Central memory CD8-positive, alpha-beta T cell (primary cell): ENCODE measurements around the gene PPP2R2C.

Source experiments
- ATAC-seq: fragments of 150-1000 bp; cut with Tn5 transposase; replicated peaks from 2 replicates; pipeline ENCODE4 v1.10.0; 2022; ENCODE audit warnings: mild to moderate bottlenecking, moderate FRiP score, moderate number of reproducible peaks; ENCODE audit not compliant: poor library complexity, severe bottlenecking; ENCODE audit errors: extremely low read depth
- DNase-seq, 2 donors: peaks; one replicate each; pipeline ENCODE4 v3.0.0; 2021; ENCODE audit warnings: low spot score in 2 of 2
- H3K27ac Mint-ChIP-seq: one replicate; pipeline ENCODE4 v1.8.0; 2022; ENCODE audit warnings: low read depth, mild to moderate bottlenecking, moderate library complexity, mixed read lengths
- H3K27me3 Mint-ChIP-seq: one replicate; pipeline ENCODE4 v1.8.0; 2022; ENCODE audit warnings: mixed read lengths
- H3K36me3 Mint-ChIP-seq: one replicate; pipeline ENCODE4 v1.8.0; 2022; ENCODE audit warnings: mild to moderate bottlenecking, moderate library complexity, mixed read lengths; ENCODE audit not compliant: insufficient read depth
- H3K4me1 Mint-ChIP-seq: one replicate; pipeline ENCODE4 v1.8.0; 2022; ENCODE audit warnings: mixed read lengths
- H3K4me3 Mint-ChIP-seq: one replicate; pipeline ENCODE4 v1.8.0; 2022; ENCODE audit warnings: mild to moderate bottlenecking, moderate library complexity, mixed read lengths
- H3K9me3 Mint-ChIP-seq: one replicate; pipeline ENCODE4 v1.8.0; 2022; ENCODE audit warnings: mixed read lengths

PPP2R2C gene

DNA sequence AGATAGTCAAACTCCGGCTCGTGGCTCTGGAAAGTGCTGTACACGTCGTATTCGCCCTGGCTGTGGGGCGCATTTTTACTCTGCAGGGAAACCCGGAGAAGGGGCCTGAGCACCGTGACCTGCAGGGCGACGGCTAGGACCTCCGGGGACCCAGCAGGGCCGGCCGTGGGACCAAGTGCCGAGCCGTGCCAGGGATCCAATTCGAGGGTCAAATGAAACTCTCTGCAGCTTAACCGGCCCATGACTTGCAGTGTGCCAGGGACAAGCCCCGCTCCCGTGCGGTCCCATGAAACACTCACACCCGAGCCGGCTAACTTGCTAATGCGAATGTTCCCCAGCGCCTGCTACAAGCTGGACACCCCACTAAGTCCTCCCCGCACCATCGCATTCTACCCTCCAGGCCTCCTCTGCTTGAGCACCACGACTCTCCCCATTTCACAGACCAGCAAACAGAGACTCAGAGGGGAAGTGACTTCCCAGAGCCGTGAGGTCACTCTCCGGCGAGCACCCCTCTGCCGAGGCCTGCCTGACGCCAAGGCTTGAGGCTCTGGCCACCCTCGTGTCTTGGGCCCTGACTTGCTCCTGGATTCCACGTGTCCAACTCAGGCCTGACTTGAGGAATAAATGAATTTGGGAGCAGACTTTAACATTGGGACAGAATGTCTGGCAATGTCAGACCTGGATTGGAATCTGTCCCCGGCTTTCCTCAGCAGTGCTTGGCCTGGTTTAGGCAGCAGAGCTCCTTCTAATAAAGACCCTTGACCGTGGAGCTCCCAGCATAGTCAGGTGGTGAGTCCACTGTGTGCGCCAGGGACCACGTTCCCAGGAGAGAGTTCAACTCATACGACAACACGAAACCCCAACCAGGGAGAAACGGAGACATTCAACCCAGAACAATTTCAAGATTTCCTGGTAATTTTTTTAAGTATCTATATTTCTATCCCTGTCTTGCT lies 93.6 kb downstream of the PPP2R2C start:
- Mint-ChIP-seq H3K36me3 (no peaks in the 10 kb centered on the region), H3K4me1 (no peaks in the 10 kb centered on the region), H3K27ac (no peak overlapping the region), H3K4me3 (no peak overlapping the region), H3K9me3 (no peaks in the 10 kb centered on the region), H3K27me3 (peaks cover 56% of the 10 kb centered on the region)
- no peak for ATAC-seq
- no peak for DNase-seq

DNA sequence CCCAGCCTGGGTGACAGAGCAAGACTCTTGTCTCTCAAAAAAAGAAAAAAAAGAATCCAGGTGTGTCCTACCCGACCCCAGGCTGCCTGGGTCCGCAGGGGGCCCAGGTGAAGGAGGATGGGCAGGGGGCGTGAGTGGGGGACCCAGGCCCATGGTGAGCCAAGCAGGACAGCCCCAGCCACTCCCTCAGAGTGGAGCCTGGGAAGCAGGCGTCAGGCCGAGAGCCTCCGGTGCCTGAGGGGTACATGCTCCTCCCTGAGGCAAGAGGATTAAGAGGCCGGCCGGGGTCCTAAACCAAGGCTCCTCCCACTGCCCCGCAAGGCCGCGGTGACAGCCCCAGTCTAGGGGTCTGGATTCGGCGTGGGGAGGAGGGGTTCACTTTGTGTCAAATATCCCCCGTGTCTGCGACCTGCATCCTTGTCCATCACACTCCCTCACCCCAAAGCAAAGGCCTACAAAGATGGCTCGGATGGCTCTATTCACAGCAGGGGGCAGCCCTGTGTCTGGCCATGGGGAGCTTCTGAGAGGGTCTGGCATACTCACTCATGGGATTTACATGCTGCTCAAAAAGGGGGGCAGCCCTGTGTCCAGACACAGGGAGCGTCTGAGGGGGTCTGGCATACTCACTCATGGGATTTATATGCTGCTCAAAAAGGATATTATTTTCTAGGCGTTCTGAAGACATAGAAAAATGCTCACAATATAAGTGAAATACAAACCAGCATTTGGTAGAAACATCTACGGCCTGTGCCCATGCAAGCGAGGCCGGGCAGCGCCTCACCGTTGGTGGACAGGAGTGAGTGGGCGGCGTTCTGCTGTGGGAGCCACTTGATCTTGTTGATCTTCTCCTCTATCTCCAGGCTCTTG lies 94.6 kb downstream of the PPP2R2C start:
- peaks cover 47% of the 10 kb centered on the region for H3K27me3 Mint-ChIP-seq
- H3K4me3 Mint-ChIP-seq = no peak overlapping the region
- H3K9me3 Mint-ChIP-seq = no peaks in the 10 kb centered on the region
- no peaks in the 10 kb centered on the region for H3K4me1 Mint-ChIP-seq
- no peak for DNase-seq
- H3K36me3 Mint-ChIP-seq = no peaks in the 10 kb centered on the region
- H3K27ac Mint-ChIP-seq = no peak overlapping the region
- no peak for ATAC-seq

DNA sequence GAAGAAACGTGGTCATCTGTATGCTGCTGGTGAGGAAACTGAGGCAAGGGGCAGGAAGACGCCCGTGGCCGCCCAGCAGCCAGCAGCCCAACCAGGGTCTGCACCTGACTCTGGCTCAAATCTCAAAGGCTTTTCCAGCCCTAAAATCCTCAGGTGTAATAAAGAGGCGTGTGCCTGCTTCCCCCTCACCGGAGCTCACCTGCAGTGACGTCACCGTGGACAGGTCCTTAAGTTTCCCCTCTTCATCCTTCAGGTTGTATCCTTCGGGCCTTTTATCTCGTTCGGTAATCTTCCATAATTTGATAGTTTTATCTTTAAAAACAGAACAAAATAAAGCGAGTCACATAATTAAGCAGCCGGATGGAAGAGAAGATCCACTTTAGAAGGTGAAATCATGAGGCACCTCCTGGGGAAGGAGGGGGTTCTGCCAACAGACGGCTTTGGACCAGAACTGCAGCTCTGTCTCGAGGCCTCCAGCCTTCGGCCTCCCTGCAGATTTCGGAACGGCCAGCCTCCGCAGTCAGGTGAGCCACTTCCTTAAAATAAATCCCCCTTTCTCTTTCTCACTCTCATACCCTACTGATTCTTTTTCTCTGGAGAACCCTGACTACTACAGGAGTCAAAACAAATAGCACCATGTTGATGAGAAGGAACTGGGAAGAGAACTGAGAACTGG lies 96.7 kb downstream of the PPP2R2C start:
- Mint-ChIP-seq H3K4me1 (no peaks in the 10 kb centered on the region), H3K27ac (no peak overlapping the region), H3K9me3 (no peaks in the 10 kb centered on the region), H3K36me3 (no peaks in the 10 kb centered on the region), H3K27me3 (peaks cover 33% of the 10 kb centered on the region), H3K4me3 (no peak overlapping the region)
- no peak for ATAC-seq
- no peak for DNase-seq

DNA sequence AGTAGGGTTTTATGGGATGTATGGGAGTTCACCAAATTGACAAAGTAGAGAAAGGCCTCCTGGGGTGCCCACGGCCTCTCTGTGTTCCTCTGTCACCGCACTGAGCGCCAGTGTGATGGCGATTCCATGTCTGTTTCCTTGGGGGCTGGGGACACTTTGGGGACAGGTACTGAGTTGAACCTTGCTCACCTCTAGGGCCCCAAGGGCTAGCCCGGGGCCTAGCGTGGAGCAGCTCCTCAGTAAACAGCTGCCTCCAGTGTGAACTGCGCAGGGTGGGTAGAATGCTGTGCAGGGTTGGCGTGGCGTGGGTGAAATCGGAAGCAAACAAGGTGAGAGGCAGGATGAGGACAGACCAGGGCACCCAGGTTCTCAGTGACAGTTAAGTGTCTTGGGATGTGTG lies 97.8 kb downstream of the PPP2R2C start:
- no peaks in the 10 kb centered on the region for H3K36me3 Mint-ChIP-seq
- ATAC-seq (no peak), DNase-seq (no peak)
- H3K4me1 Mint-ChIP-seq = no peaks in the 10 kb centered on the region
- H3K27ac Mint-ChIP-seq = no peak overlapping the region
- H3K9me3 Mint-ChIP-seq = no peaks in the 10 kb centered on the region
- no peak overlapping the region for H3K4me3 Mint-ChIP-seq
- peaks cover 29% of the 10 kb centered on the region for H3K27me3 Mint-ChIP-seq

DNA sequence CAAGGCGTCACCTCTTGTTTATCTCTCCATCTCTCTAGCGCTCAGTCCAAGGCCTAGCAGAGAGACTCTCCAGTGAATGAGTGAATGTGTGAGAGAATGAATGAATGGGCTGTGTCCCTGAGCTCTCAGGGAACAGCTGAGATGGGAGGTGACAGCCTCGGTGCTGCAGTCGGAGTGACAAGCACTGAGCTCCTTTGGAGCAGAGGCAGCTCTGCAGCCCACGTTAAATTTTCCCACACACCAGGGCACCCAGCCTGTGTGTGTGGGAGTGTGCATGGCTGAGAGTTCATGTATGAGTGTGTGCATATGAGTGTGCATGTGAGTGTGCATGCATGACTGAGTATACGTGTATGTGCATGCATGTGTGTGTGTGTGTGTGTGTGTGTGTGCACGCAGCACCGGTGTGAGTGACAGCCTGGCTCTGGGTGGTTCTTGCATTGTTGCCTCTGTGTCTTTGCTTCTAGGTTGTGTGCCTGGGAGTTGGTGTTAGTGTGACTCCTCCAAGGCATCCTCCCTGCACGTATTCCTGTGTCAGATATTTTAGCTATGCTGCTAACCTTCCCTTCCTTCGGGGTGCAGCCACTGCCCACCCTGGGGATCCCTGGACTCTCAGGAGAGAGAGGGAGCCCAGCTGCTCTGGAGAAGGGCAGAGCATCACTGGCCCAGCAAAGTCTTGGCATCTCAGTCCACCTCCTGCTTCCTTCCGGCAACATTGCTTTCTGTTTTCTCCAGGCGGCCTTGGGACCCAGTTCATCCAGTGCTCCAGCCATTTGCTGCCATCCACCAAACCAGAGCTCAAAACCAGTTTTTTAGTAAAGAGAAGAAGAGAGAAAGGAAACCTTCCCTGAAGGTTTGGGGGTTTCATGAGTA lies 98.6 kb downstream of the PPP2R2C start:
- no peaks in the 10 kb centered on the region for H3K9me3 Mint-ChIP-seq
- no peaks in the 10 kb centered on the region for H3K4me1 Mint-ChIP-seq
- peaks cover 30% of the 10 kb centered on the region for H3K27me3 Mint-ChIP-seq
- no peak for DNase-seq
- H3K27ac Mint-ChIP-seq = no peak overlapping the region
- ATAC-seq = no peak
- no peaks in the 10 kb centered on the region for H3K36me3 Mint-ChIP-seq
- H3K4me3 Mint-ChIP-seq = no peak overlapping the region

DNA sequence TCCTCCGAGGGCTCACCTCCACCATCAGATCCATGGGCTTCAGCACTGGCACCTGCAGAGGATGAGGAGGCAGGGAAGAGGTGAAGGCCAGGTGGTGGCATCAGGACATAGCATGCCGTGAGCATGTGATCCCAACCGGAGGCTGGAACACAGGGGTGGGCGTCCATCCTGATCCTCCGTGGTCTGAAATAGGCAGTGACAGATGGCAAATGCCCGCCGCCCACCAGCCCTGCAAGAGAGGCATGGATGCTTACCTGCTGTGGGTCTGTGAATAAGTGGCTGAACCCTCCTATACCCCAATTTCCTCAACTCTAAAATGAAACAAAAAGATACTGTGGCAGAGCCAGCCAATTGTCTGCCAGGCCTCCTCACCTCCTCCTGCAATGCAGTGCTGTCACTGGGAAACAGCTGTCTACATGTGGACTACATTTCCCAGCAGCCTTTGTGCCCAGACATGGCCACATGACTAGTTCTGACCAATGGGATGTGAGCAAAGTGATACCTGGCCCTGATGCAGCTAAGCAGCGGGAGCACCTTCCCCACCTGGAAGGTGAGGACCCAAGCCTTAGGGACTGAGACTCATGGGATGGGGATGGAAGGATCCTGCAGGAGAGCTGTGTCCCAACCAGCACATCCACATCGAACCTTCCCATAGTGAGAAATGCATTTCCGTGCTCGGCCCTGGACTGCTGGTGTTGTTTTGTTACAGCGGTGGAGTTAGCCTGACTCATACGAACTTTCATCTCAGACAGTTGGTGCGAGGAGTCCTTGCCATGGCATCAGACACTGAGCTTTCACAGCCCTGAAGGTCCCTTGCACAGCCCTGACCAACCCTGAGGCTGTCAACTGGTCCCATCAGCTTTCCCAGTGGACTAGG lies 99.5 kb downstream of the PPP2R2C start:
- Mint-ChIP-seq H3K4me1 (no peaks in the 10 kb centered on the region), H3K4me3 (no peak overlapping the region), H3K27ac (no peak overlapping the region), H3K27me3 (peaks cover 34% of the 10 kb centered on the region), H3K9me3 (no peaks in the 10 kb centered on the region), H3K36me3 (no peaks in the 10 kb centered on the region)
- DNase-seq (no peak), ATAC-seq (no peak)

DNA sequence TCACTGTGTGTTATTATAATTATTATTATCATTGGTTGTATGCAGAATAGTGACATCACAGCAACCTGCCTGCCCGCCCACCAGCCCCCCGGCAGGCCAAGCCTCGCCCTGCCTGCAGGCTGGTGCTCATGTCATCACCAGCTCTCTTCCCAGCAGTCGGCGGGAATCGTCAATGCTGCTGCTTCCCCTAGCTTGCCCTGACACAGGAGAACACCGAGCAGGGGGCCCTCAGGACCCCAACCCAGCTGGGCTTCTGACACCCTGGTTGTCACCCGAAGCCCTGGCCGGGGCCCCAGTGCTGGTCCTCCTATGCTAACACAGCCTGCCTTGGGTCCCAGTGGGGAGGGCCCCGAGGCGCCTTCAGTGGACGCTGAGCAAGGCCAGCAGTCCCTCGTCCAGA lies 100.6 kb downstream of the PPP2R2C start:
- Mint-ChIP-seq H3K4me3 (no peak overlapping the region), H3K4me1 (no peaks in the 10 kb centered on the region), H3K27me3 (peaks cover 40% of the 10 kb centered on the region), H3K27ac (no peak overlapping the region), H3K9me3 (no peaks in the 10 kb centered on the region), H3K36me3 (no peaks in the 10 kb centered on the region)
- no peak for DNase-seq
- no peak for ATAC-seq

DNA sequence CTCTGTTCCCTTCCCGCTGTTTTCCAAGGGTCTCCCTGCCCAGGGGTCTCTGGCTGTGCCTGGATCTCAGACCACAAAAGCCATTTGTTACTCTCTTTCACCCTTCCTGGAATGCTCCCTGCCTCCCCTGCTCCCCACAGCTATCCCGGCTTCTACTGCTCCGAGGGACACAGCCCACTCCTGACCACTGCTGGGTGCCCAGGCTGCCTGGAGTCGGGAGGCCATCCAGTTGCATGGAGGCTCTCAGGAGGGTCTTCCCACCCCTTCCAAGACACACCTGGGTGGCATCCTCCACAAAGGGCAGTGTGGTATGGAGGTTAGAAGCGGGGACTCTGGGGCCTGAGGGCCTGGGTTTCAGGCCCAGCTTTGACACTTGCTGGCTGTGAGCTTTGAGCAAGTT lies 101.1 kb downstream of the PPP2R2C start:
- Mint-ChIP-seq H3K4me1 (no peaks in the 10 kb centered on the region), H3K9me3 (no peaks in the 10 kb centered on the region), H3K27ac (no peak overlapping the region), H3K27me3 (peaks cover 40% of the 10 kb centered on the region), H3K36me3 (no peaks in the 10 kb centered on the region), H3K4me3 (no peak overlapping the region)
- ATAC-seq = no peak
- no peak for DNase-seq

DNA sequence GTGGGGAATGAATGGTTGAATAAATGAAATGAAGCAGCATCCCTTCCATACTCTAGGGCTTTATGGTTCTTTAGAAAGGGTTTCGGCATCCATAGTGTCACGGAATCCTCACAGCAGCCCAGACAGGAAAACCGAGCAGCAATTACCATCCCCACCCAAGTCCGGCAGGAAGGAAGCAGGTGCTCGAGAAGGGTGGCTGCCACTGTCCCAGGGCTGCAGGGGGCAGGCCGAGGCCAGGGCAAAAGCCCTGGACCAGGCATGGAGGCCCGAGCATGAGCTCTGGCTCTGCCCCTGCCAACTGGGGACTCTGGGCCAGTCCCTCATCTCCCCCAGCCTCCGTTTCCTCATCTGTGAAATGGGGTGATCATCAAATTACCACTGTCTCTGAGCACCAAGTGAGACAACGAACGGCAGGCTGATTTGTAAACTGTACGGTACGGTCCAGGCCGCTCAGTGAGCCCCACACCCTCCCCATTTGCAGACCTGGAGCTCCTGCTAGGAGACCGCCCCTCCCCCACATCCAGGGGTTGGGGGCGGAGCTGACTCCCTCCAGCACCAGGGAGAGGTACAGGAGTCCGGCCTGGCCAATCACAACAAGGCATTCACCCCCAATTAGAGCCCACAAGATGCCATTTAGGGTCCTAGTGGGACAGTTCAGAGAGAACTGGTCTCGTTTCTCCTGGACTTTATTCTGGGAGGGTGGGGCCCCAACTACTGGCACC lies 102.3 kb downstream of the PPP2R2C start:
- ATAC-seq (no peak), DNase-seq (no peak)

DNA sequence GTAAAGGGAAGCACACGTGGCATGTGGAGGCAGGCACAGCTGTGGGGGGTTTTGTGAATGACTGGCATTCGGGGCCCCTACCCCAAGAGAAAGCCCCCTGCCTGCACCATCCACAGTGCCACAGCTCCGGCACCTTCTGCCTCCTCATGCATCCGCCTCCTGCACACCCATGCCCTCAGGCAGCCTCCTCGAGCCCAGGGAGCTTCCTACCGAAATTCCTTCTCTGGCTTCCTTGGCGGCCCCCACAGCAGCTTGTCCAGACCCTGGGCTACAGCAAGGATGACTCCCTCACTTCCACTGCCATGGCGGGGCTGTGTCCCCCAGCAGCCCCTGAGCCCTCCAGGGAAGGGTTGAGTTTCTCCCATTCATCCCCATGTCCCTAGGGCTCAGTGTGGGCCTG lies 102.9 kb downstream of the PPP2R2C start:
- H3K9me3 Mint-ChIP-seq = no peaks in the 10 kb centered on the region
- DNase-seq = no peak
- H3K36me3 Mint-ChIP-seq = no peaks in the 10 kb centered on the region
- no peak for ATAC-seq
- H3K4me3 Mint-ChIP-seq = no peak overlapping the region
- H3K27me3 Mint-ChIP-seq = peaks cover 43% of the 10 kb centered on the region
- no peak overlapping the region for H3K27ac Mint-ChIP-seq
- H3K4me1 Mint-ChIP-seq = no peaks in the 10 kb centered on the region

More for the DNA sequence above, 102.3 kb downstream of the PPP2R2C start:
- Mint-ChIP-seq H3K4me1 (no peaks in the 10 kb centered on the region), H3K4me3 (no peak overlapping the region), H3K27me3 (peaks cover 42% of the 10 kb centered on the region), H3K36me3 (no peaks in the 10 kb centered on the region), H3K27ac (no peak overlapping the region), H3K9me3 (no peaks in the 10 kb centered on the region)

DNA sequence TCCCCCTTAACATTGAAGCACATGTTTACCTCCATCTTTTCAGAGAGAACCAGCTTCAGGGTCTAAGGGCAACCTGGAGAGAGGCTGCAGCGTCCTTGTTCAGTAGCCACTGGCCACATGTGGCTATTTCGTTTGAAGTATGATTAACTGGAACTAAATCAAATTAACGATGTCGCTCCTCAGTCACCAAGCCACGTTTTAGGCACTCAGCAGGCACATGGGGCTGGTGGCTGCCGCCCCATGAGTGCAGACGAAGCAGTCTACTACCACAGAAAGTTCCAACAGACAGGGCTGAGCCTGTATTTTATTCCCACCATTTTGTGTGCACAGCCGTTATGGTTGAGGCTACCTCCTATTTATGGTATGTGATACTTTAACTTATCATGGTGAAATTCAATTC lies 103.4 kb downstream of the PPP2R2C start:
- Mint-ChIP-seq H3K36me3 (no peaks in the 10 kb centered on the region), H3K4me3 (no peak overlapping the region), H3K27ac (no peak overlapping the region), H3K27me3 (peaks cover 48% of the 10 kb centered on the region), H3K9me3 (no peaks in the 10 kb centered on the region), H3K4me1 (no peaks in the 10 kb centered on the region)
- DNase-seq (no peak), ATAC-seq (no peak)
